SJSA1 (cell line): ENCODE data around the gene ZNF230. TPM values are rescaled to one million over a fixed set of nuclear protein-coding genes. Genes with fewer than 3 reads are reported as not detected.

Source experiments
- DNase-seq, 2 experiments: peaks; one replicate each; pipeline ENCODE4 v3.0.0-alpha.2; 2015 to 2020; ENCODE audit warnings: low spot score in 2 of 2, low read depth in 1 of 2
- H3K27ac ChIP-seq: fragments of 250-450 bp; sonication (Bioruptor Pico); 2 replicates; pipeline ENCODE4 v1.5.1; 2020; ENCODE audit warnings: mild to moderate bottlenecking, moderate library complexity
- H3K27me3 ChIP-seq: fragments of 250-450 bp; sonication (Bioruptor Pico); replicated peaks from 2 replicates; pipeline ENCODE4 v1.5.1; 2020; ENCODE audit warnings: mild to moderate bottlenecking, moderate library complexity
- H3K36me3 ChIP-seq: fragments of 250-450 bp; sonication (Bioruptor Pico); 2 replicates; pipeline ENCODE4 v1.5.1; 2020; ENCODE audit warnings: mild to moderate bottlenecking
- H3K4me1 ChIP-seq: fragments of 250-450 bp; sonication (Bioruptor Pico); replicated peaks from 2 replicates; pipeline ENCODE4 v1.6.1; 2021; ENCODE audit warnings: mild to moderate bottlenecking
- H3K4me3 ChIP-seq: fragments of 250-450 bp; sonication (Bioruptor Pico); 2 replicates; pipeline ENCODE4 v1.5.1; 2020; ENCODE audit warnings: mild to moderate bottlenecking
- H3K9me3 ChIP-seq: fragments of 250-450 bp; sonication (Bioruptor Pico); replicated peaks from 2 replicates; pipeline ENCODE4 v1.5.1; 2020; ENCODE audit warnings: mild to moderate bottlenecking
- total RNA-seq: library from RNA; depleted of rRNA; stranded (reverse); fragments of >200 nt; shearing (Covaris generic); gene quantifications from 2 replicates; pipeline ENCODE4 v1.2.3, GENCODE V29; 2014

The ZNF230 gene
- total RNA-seq, 1 experiment from 2014 or later: 4.3 TPM

- Histone ChIP-seq H3K36me3 (peaks cover 64% of the 10 kb centered on the region), H3K4me3 (no peak overlapping the region), H3K9me3 (peaks cover 28% of the 10 kb centered on the region), H3K27me3 (no peaks in the 10 kb centered on the region), H3K27ac (no peak overlapping the region), H3K4me1 (0 out of 2 replicates have a peak, but pooled peaks cover 4% of the 10 kb centered on the region)
- no peak for DNase-seq
Observed at GRCh38 chr19:44007473-44007872, 4.7 kb downstream of the ZNF230 start.

DNA sequence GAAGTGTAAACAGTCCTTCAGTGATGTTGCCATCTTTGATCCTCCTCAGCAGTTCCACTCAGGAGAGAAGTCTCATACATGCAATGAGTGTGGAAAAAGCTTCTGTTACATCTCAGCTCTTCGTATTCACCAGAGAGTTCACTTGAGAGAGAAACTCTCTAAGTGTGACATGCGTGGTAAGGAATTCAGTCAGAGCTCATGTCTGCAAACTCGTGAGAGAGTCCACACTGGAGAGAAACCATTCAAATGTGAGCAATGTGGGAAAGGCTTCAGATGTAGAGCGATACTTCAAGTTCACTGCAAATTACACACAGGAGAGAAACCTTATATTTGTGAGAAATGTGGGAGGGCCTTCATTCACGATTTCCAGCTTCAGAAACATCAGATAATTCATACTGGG, 7.7 kb downstream of the ZNF230 start:
- peak in 1 of 2 experiments; percentile 1 for DNase-seq
- Histone ChIP-seq H3K27ac (no peak overlapping the region), H3K9me3 (peaks cover 28% of the 10 kb centered on the region), H3K4me3 (no peak overlapping the region), H3K27me3 (no peaks in the 10 kb centered on the region), H3K36me3 (peaks cover 66% of the 10 kb centered on the region), H3K4me1 (no peaks in the 10 kb centered on the region)

- H3K4me3 ChIP-seq: no peak overlapping the region
- H3K36me3 ChIP-seq: no peaks in the 10 kb centered on the region
- H3K27me3 ChIP-seq: no peaks in the 10 kb centered on the region
- H3K9me3 ChIP-seq: no peaks in the 10 kb centered on the region
- H3K4me1 ChIP-seq: no peaks in the 10 kb centered on the region
- H3K27ac ChIP-seq: no peak overlapping the region
- DNase-seq: no peak
Observed at GRCh38 chr19:44019498-44019897, 16.7 kb downstream of the ZNF230 start.

GRCh38 chr19:44021221-44021620, 18.5 kb downstream of the ZNF230 start:
- no peak for DNase-seq
- no peaks in the 10 kb centered on the region for H3K36me3 ChIP-seq
- no peaks in the 10 kb centered on the region for H3K27me3 ChIP-seq
- no peak overlapping the region for H3K27ac ChIP-seq
- H3K4me1 ChIP-seq: no peaks in the 10 kb centered on the region
- no peaks in the 10 kb centered on the region for H3K9me3 ChIP-seq
- H3K4me3 ChIP-seq: no peak overlapping the region

- Histone ChIP-seq H3K4me3 (peak overlapping the region; percentile 56), H3K27ac (0 out of 2 replicates have a peak overlapping the region, but pooled peaks have one; percentile 52)
Observed at GRCh38 chr19:44024900-44025216, 22.1 kb downstream of the ZNF230 start.

GRCh38 chr19:44025217-44025936, 22.6 kb downstream of the ZNF230 start, which contains the start of gene ZNF222:
Gene ZNF222 (plus strand): TSS chr19:44025379. CDS start chr19:44025437, 58 bp downstream.
- Histone ChIP-seq H3K36me3 (peaks cover 37% of the 10 kb centered on the region), H3K27ac (peak within 1 kb of the TSS; percentile 52), H3K27me3 (no peaks in the 10 kb centered on the region), H3K4me3 (peak within 1 kb of the TSS; percentile 56), H3K9me3 (peaks cover 4% of the 10 kb centered on the region; the same call in 1 of the 2 replicates), H3K4me1 (no peaks in the 10 kb centered on the region)
- DNase-seq: peak; percentile 60 to 85

More at GRCh38 chr19:44024900-44025216, 22.1 kb downstream of the ZNF230 start:
- H3K4me1 ChIP-seq: no peaks in the 10 kb centered on the region
- DNase-seq: no peak
- peaks cover under 1% of the 10 kb centered on the region; the same call in 1 of the 2 replicates for H3K9me3 ChIP-seq
- H3K36me3 ChIP-seq: peaks cover 32% of the 10 kb centered on the region
- no peaks in the 10 kb centered on the region for H3K27me3 ChIP-seq

GRCh38 chr19:44026622-44027021, 23.9 kb downstream of the ZNF230 start:
- no peak overlapping the region for H3K27ac ChIP-seq
- H3K36me3 ChIP-seq: peaks cover 49% of the 10 kb centered on the region
- H3K4me3 ChIP-seq: no peak overlapping the region
- peaks cover 17% of the 10 kb centered on the region for H3K9me3 ChIP-seq
- no peak for DNase-seq
- H3K4me1 ChIP-seq: no peaks in the 10 kb centered on the region
- no peaks in the 10 kb centered on the region for H3K27me3 ChIP-seq

GRCh38 chr19:44032001-44032610, 29.3 kb downstream of the ZNF230 start:
- Histone ChIP-seq H3K9me3 (peaks cover 30% of the 10 kb centered on the region), H3K4me1 (no peaks in the 10 kb centered on the region), H3K27me3 (no peaks in the 10 kb centered on the region), H3K36me3 (peaks cover 60% of the 10 kb centered on the region), H3K27ac (no peak overlapping the region), H3K4me3 (no peak overlapping the region)
- no peak for DNase-seq

GRCh38 chr19:44042147-44042546, 39.4 kb downstream of the ZNF230 start:
- Histone ChIP-seq H3K4me1 (no peaks in the 10 kb centered on the region), H3K9me3 (no peaks in the 10 kb centered on the region), H3K36me3 (no peaks in the 10 kb centered on the region), H3K27me3 (no peaks in the 10 kb centered on the region), H3K27ac (no peak overlapping the region), H3K4me3 (no peak overlapping the region)
- no peak for DNase-seq

DNA sequence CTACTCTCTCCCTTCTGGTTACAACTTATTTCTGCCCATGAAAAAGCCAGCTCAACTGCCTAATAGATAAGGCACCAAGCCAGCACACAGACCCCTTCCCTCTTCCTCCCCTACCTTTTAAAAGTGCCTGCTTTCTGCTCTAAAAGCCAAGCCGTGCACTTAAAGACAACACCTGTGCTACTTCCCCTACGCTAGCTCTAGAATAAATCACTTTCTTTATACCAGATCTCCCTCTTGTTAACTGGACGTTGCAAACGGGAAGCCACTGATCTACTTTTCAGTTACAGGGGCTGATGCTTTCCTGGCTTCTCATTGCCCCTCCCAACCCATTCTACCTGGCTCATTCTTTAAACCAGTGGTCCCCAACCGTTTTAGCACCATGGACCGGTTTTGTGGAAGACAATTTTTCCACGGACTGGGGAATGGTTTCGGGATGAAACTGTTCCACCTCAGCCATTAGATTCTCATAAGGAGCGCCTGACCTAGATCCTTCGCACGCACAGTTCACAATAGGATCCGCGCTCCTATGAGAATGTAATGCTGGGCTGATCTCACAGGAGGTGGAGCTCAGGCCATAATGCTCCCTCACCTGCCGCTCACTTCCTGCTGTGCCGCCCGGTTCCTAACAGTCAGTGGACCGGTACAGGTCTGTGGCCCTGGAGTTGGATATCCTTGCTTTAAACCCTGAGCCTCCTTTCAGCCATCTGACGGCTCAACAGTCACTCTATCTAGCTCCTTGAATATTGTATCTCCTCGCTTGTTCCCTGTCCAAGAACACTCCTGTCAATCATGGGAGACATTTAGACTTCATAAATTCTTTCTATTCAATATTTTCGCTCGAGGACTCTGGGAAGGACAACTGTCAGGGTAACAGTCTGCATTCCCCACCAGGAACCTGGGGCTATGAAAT, 48.2 kb downstream of the ZNF230 start:
- no peak for DNase-seq
- Histone ChIP-seq H3K9me3 (peaks cover 8% of the 10 kb centered on the region), H3K4me1 (peaks cover 12% of the 10 kb centered on the region), H3K27me3 (no peaks in the 10 kb centered on the region), H3K27ac (no peak overlapping the region), H3K4me3 (peak overlapping the region; percentile 51), H3K36me3 (peaks cover 16% of the 10 kb centered on the region)

- peak; percentile 75 to 93 for DNase-seq
- Histone ChIP-seq H3K9me3 (peaks cover 8% of the 10 kb centered on the region), H3K4me1 (peaks cover 12% of the 10 kb centered on the region), H3K4me3 (peak within 1 kb of the TSS; percentile 51), H3K36me3 (peaks cover 20% of the 10 kb centered on the region), H3K27me3 (no peaks in the 10 kb centered on the region), H3K27ac (peak within 1 kb of the TSS; percentile 7; the same call in 1 of the 2 replicates)
Observed at GRCh38 chr19:44051650-44052402, 49.1 kb downstream of the ZNF230 start, which contains the start of gene ZNF223. Gene ZNF223 (plus strand): TSS chr19:44052036. CDS start chr19:44055177, 3,141 bp downstream.

DNA sequence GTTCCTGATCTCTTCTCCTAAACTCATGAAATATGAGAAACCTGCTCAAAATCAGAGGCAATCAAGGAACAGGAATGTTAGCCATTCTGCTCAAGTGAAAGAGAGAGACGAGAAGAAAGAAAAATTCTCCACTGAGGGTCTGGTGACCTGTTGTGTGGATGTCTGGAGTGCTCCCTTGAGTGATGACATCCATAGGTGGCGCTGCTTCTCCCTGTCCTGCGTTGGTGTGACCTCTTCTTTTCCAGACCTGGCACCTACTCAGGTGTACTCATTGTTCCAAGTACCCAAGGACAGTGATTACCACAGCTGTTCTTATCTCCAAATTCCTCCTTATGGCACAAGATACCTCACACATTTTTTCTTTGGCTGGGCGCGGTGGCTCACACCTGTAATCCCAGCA, 53.1 kb downstream of the ZNF230 start:
- Histone ChIP-seq H3K4me1 (peaks cover 12% of the 10 kb centered on the region), H3K27ac (no peak overlapping the region), H3K27me3 (no peaks in the 10 kb centered on the region), H3K36me3 (peaks cover 46% of the 10 kb centered on the region), H3K4me3 (no peak overlapping the region), H3K9me3 (peaks cover 8% of the 10 kb centered on the region)
- DNase-seq: no peak

- Histone ChIP-seq H3K36me3 (peaks cover 78% of the 10 kb centered on the region), H3K27me3 (no peaks in the 10 kb centered on the region), H3K9me3 (peaks cover 5% of the 10 kb centered on the region), H3K4me3 (no peak overlapping the region), H3K27ac (no peak overlapping the region), H3K4me1 (no peaks in the 10 kb centered on the region)
- DNase-seq: no peak
Observed at GRCh38 chr19:44059229-44059628, 56.5 kb downstream of the ZNF230 start.
